H1 (cell line): ENCODE results near the gene WDFY4.

Source experiments
- CHD1 ChIP-seq: IDR thresholded peaks from 2 replicates; pipeline ENCODE4 v1.6.1; 2012; ENCODE audit warnings: low read depth, low read length, improper control_type of control experiment
- CREB1 ChIP-seq: IDR thresholded peaks from 2 replicates; pipeline ENCODE4 v1.6.1; 2012; ENCODE audit warnings: inconsistent platforms
- CTCF ChIP-seq, 3 experiments: IDR thresholded peaks; 1 replicate in 2 of 3; 2 replicates in 1 of 3; pipeline versions ENCODE4 v1.5.1 to v1.6.1; 2011; ENCODE audit warnings: low read length in 3 of 3, mild to moderate bottlenecking in 3 of 3, inconsistent platforms in 2 of 3, low read depth in 1 of 3, moderate library complexity in 1 of 3; ENCODE audit not compliant: insufficient read depth in 1 of 3; ENCODE audit errors: control extremely low read depth in 1 of 3
- EGR1 ChIP-seq: IDR thresholded peaks from 2 replicates; pipeline ENCODE4 v1.6.1; 2011; ENCODE audit warnings: low read depth, low read length, borderline replicate concordance
- EZH2 ChIP-seq: fragments of 200-600 bp; sonication (generic); IDR thresholded peaks from 2 replicates; pipeline ENCODE4 v1.7.1; 2012; ENCODE audit warnings: low read depth, mild to moderate bottlenecking, moderate library complexity, low read length, inconsistent platforms; ENCODE audit not compliant: severe bottlenecking
- MAFK ChIP-seq: IDR thresholded peaks from 2 replicates; pipeline ENCODE4 v1.6.1; 2012; ENCODE audit warnings: low read depth, mild to moderate bottlenecking, improper control_type of control experiment, low read length
- POLR2A ChIP-seq, 2 experiments: IDR thresholded peaks; 1 replicate in 1 of 2; 2 replicates in 1 of 2; pipeline ENCODE4 v1.6.1; 2011; ENCODE audit warnings: low read depth in 2 of 2, low read length in 2 of 2, mild to moderate bottlenecking in 2 of 2; ENCODE audit errors: control extremely low read depth in 1 of 2
- YY1 ChIP-seq: IDR thresholded peaks from 2 replicates; pipeline ENCODE4 v1.6.1; 2011; ENCODE audit warnings: low read depth, mild to moderate bottlenecking, low read length
- ZNF274 ChIP-seq: IDR thresholded peaks from 2 replicates; pipeline ENCODE4 v1.7.0; 2012; ENCODE audit warnings: low read length, borderline replicate concordance; ENCODE audit errors: extremely low read depth

DNA sequence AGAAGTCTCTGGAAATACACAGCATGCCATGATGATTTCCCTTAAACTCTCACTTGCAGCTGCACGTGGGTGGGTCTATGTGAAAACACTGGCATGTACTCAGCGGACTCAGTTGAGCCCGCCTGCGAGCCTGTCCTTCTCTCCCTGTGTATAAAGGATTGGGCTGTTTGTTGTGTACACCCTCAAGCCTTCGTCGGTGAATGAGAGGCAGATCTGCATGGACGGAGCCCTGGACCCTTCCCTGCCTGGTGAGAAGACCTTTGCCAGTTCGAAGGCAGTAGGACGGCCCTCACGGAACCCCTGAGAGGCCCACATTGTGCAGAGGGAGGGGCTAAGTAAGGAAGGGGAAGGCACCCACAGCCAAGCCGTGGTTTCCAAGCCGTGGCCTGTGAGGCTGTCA is 121.2 kb downstream of the WDFY4 start:
- TF ChIP-seq EZH2 (no peak), CTCF (IDR thresholded peaks at IDR 0.05; ENCODE audit: control extremely low read depth in 1 of 3, insufficient read depth in 1 of 3, low read depth in 1 of 3, low read length in 3 of 3) (no peak), ZNF274 (no peak), EGR1 (no peak), YY1 (no peak), MAFK (no peak), CHD1 (no peak), POLR2A (IDR thresholded peaks at IDR 0.05; ENCODE audit: control extremely low read depth in 1 of 2, low read depth in 2 of 2, low read length in 2 of 2) (no peak), CREB1 (no peak)
